Measurements from ENCODE around the gene CLIC1. TPM values are rescaled to one million over a fixed set of nuclear protein-coding genes. Genes with fewer than 3 reads are reported as not detected.

The CLIC1 gene
- total and polyA plus RNA-seq, 2 experiments from 2014 or later, result 269 to 296 TPM

- TF ChIP-seq ZNF462 (CRISPR knock-in tag; IDR thresholded peaks at IDR 0.05), result no peak
- no peak for TF ChIP-seq NANOG (IDR thresholded peaks at IDR 0.05; ENCODE audit: borderline replicate concordance)
Observed at GRCh38 chr6:31705931-31706330, 30.4 kb downstream of the CLIC1 start (continued).

- H3K27ac Mint-ChIP-seq, result peak within 1 kb of the TSS; percentile 95
- H3K9me3 Mint-ChIP-seq, result no peaks in the 10 kb centered on the region
- peak; percentile 95 for ATAC-seq
- Histone ChIP-seq H3K9me2 (ENCODE audit: insufficient read depth) (no peaks in the 10 kb centered on the region), H4K20me1 (replicated peaks; ENCODE audit: insufficient read depth) (peaks cover 3% of the 10 kb centered on the region; the same call in 1 of the 2 replicates), H3K4me3 (peak within 1 kb of the TSS; percentile 80), H3K27ac (ENCODE audit: low read depth) (peak within 1 kb of the TSS; percentile 89), H3K4me1 (ENCODE audit: insufficient read depth) (peaks cover 5% of the 10 kb centered on the region; the same call in 1 of the 2 replicates), H3K79me2 (replicated peaks; ENCODE audit: insufficient read depth) (peaks cover 14% of the 10 kb centered on the region), H3F3A (replicated peaks; ENCODE audit: low read depth) (peaks cover 3% of the 10 kb centered on the region; the same call in 1 of the 2 replicates), H3K27me3 (ENCODE audit: insufficient read depth) (no peaks in the 10 kb centered on the region), H3K4me2 (peak within 1 kb of the TSS; percentile 86), H2AFZ (peak within 1 kb of the TSS; percentile 90), H3K36me3 (ENCODE audit: insufficient read depth) (no peaks in the 10 kb centered on the region)
- peaks cover 11% of the 10 kb centered on the region for H3K27me3 Mint-ChIP-seq (ENCODE audit: insufficient read depth, low read depth, poor library complexity)
- DNase-seq (ENCODE audit: low spot score), result peak; percentile 99
- H3K4me1 Mint-ChIP-seq, result peaks cover 10% of the 10 kb centered on the region
- peak within 1 kb of the TSS; percentile 96 for H3K4me3 Mint-ChIP-seq
- H3K36me3 Mint-ChIP-seq (ENCODE audit: low read depth), result peaks cover 4% of the 10 kb centered on the region; the same call in 2 of the 3 replicates
- TF ChIP-seq ETS1 (IDR thresholded peaks at IDR 0.05), result peak; percentile 63; the same call in 1 of the 2 replicates
- TF ChIP-seq POLR2AphosphoS5 (IDR thresholded peaks at IDR 0.05; ENCODE audit: low read depth), result peak; percentile 85
- no peak for TF ChIP-seq STAT1 (IDR thresholded peaks at IDR 0.05; ENCODE audit: unreplicated experiment)
- no peak for TF ChIP-seq NANOG (IDR thresholded peaks at IDR 0.05; ENCODE audit: borderline replicate concordance)
- TF ChIP-seq EZH2phosphoT487 (IDR thresholded peaks at IDR 0.05; ENCODE audit: unreplicated experiment), result no peak
- peak; percentile 88 for TF ChIP-seq CREB1 (CRISPR knock-in tag; IDR thresholded peaks at IDR 0.05; ENCODE audit: low read depth)
Observed at GRCh38 chr6:31702819-31703716, 33.3 kb downstream of the CLIC1 start, which contains the start of gene ABHD16A. ABHD16A (minus strand) TSS chr6:31703324; CDS start chr6:31703281, 43 bp downstream.
